BE2C (cell line): ENCODE measurements around the gene ODF2L. TPM values are rescaled to one million over a fixed set of nuclear protein-coding genes. Genes with fewer than 3 reads are reported as not detected.

ENCODE experiments used
- DNase-seq: peaks from one replicate; pipeline ENCODE4 v3.0.0-alpha.2; 2020
- H3K27me3 ChIP-seq: fragments of 250-450 bp; sonication (Bioruptor Pico); 2 replicates; pipeline ENCODE4 v1.5.1; 2020; ENCODE audit warnings: mild to moderate bottlenecking
- H3K36me3 ChIP-seq: fragments of 250-450 bp; sonication (Bioruptor Pico); 2 replicates; pipeline ENCODE4 v1.5.1; 2020; ENCODE audit warnings: mild to moderate bottlenecking
- H3K4me1 ChIP-seq: fragments of 250-450 bp; sonication (Bioruptor Pico); 2 replicates; pipeline ENCODE4 v1.5.1; 2020
- H3K4me3 ChIP-seq: 2 replicates; pipeline ENCODE4 v1.5.1; 2011; ENCODE audit warnings: low read depth, low read length
- H3K9me3 ChIP-seq: fragments of 250-450 bp; sonication (Bioruptor Pico); 2 replicates; pipeline ENCODE4 v1.5.1; 2020
- polyA plus RNA-seq: library from polyadenylated mRNA; unstranded; fragments of >200 nt; gene quantifications from one replicate; pipeline ENCODE4 v1.2.1, GENCODE V29; 2012; ENCODE audit warnings: low read depth, missing spikeins; ENCODE audit not compliant: insufficient read length, insufficient read depth
- TF ChIP-seq, protein P1 (sequence below): IDR thresholded peaks from 2 replicates; pipeline ENCODE4 v1.5.1; 2012; ENCODE audit warnings: mild to moderate bottlenecking, low read depth, low read length

The ODF2L gene, protein sequence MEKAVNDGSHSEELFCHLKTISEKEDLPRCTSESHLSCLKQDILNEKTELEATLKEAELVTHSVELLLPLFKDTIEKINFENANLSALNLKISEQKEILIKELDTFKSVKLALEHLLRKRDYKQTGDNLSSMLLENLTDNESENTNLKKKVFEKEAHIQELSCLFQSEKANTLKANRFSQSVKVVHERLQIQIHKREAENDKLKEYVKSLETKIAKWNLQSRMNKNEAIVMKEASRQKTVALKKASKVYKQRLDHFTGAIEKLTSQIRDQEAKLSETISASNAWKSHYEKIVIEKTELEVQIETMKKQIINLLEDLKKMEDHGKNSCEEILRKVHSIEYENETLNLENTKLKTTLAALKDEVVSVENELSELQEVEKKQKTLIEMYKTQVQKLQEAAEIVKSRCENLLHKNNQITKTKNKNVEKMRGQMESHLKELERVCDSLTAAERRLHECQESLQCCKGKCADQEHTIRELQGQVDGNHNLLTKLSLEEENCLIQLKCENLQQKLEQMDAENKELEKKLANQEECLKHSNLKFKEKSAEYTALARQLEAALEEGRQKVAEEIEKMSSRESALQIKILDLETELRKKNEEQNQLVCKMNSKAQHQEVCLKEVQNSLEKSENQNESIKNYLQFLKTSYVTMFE
- 0.52 TPM for polyA plus RNA-seq

DNA sequence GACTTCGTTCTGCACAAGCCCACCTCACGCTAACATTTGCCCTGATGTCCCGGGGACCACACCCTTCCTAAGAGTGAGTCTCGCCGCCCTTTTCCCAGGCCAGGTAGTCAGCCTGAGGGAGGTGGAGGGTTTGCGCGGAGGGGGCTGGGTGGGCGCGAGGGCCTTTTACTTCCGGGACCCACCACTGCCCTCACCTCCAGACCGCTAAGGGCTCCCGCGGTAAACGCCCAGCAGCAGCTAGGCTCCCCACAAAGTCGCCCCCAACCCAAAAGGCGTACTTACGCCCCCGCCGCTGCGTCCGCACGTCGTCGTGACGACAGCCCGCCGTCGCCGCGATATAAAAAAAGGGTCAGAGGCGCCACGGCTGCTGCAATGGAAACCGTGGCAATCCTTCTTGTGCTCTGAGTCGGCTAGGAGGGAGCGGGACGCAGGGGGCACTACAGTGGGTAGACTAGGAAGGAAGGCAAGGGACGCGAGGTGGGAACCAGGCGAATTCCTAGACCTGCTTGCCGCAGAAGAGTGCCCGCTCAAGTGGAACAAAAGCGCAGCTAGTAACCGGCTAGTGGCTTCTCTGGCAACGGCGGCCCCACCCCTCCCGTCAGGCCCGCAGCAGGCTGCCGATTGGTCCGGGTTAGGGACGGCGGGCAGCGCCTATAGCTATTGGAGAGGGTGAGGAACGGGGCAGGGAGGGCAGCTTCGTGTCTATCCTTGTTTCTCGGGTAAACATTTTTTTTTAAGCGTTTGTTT lies at the start of gene ODF2L:
Gene ODF2L (minus strand): TSS at position 573 of the 747 bp plus-strand sequence. CDS start 9,296 bp downstream, outside the sequence.
- H3K4me3 ChIP-seq, result peak within 1 kb of the TSS; percentile 71
- peak; percentile 75 for DNase-seq
- H3K4me1 ChIP-seq, result no peaks in the 10 kb centered on the region
- TF ChIP-seq, protein P1, sequence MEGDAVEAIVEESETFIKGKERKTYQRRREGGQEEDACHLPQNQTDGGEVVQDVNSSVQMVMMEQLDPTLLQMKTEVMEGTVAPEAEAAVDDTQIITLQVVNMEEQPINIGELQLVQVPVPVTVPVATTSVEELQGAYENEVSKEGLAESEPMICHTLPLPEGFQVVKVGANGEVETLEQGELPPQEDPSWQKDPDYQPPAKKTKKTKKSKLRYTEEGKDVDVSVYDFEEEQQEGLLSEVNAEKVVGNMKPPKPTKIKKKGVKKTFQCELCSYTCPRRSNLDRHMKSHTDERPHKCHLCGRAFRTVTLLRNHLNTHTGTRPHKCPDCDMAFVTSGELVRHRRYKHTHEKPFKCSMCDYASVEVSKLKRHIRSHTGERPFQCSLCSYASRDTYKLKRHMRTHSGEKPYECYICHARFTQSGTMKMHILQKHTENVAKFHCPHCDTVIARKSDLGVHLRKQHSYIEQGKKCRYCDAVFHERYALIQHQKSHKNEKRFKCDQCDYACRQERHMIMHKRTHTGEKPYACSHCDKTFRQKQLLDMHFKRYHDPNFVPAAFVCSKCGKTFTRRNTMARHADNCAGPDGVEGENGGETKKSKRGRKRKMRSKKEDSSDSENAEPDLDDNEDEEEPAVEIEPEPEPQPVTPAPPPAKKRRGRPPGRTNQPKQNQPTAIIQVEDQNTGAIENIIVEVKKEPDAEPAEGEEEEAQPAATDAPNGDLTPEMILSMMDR, result no peak
- H3K36me3 ChIP-seq, result no peaks in the 10 kb centered on the region
- no peaks in the 10 kb centered on the region for H3K9me3 ChIP-seq
- H3K27me3 ChIP-seq, result no peaks in the 10 kb centered on the region

DNA sequence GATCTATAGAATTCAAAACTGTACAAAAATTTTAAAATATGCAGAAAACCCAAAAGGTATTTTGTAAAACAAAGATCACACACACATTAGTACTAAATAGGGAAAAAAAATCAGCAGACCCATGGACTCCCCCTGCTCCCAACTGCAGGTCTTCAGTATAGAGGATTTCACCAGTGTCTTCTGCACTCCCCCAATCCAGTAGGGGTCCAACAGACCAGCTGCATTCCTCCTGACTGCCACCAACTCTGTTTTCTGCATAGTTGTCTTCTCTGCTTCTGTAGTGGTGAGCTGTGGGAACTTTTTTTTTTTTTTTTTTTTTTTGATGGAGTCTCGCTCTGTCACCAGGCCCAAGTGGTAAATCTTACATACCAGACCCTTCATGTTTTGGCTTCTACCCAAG lies 49.8 kb upstream of the ODF2L start:
- H3K9me3 ChIP-seq, result no peaks in the 10 kb centered on the region
- no peaks in the 10 kb centered on the region for H3K4me1 ChIP-seq
- no peaks in the 10 kb centered on the region for H3K36me3 ChIP-seq
- TF ChIP-seq, protein P1, result no peak
- H3K27me3 ChIP-seq, result no peaks in the 10 kb centered on the region
- no peak overlapping the region for H3K4me3 ChIP-seq
- DNase-seq, result no peak

DNA sequence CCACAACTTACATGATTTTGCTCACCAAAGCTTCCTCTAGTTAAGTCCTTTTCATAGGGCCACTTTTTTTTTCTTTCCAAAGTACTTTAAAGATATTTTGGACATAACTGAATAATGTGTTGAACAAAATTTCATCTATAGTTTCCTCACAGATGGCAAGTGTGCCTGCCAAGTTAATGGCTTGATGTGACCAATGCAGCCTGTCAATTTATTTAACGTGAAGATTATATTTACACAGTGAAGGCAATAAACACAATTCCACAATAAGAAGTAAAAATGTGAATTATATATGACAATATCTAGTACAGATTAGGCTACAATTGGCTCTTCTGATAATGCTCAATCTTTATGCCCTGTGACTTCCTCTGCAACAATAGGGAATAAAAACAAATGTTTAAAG lies 45.9 kb upstream of the ODF2L start:
- Histone ChIP-seq H3K36me3 (no peaks in the 10 kb centered on the region), H3K4me3 (no peak overlapping the region)
- DNase-seq, result no peak

DNA sequence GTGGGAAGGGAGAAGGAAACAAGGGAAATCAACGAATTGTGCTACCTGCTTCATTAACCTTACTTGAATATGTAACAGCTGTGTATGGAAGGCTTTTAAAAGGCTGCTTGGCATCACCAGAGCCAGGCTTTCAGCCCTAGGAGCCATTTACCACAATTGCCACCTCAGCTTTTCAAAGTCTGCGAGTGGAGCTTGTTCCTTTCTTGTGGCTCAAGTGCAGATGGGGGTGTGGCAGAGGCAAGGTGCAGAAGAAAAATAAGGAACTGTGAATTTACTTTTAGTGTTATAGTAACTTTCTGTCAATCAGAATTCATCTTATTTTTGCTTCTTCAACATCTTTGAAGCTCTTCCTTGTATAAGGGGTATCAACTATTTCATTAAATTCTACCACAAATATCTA lies 45.5 kb upstream of the ODF2L start:
- no peaks in the 10 kb centered on the region for H3K27me3 ChIP-seq
- no peaks in the 10 kb centered on the region for H3K36me3 ChIP-seq
- no peaks in the 10 kb centered on the region for H3K9me3 ChIP-seq
- TF ChIP-seq, protein P1, result no peak
- no peak overlapping the region for H3K4me3 ChIP-seq
- no peaks in the 10 kb centered on the region for H3K4me1 ChIP-seq
- no peak for DNase-seq

More for the DNA sequence above, 45.9 kb upstream of the ODF2L start:
- TF ChIP-seq, protein P1, result no peak
- Histone ChIP-seq H3K9me3 (no peaks in the 10 kb centered on the region), H3K27me3 (no peaks in the 10 kb centered on the region), H3K4me1 (no peaks in the 10 kb centered on the region)

DNA sequence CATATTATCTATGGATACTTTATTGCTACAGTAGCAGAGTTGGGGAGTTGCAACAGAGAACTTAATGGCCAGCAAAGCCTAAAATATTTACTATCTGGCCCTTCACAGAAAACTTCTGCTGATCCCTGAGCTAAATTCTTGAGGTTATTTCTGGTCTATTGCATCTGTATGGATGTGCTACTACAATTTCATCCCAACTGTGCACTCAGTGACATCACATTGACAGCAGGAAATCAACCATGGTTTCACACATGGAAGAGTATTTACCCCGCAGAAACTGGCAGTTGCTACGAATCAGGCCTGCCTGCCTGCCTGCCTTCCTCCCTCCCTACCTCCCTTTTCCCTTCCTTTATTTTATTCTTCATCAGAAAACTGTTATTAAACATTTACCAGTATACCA lies 39.9 kb upstream of the ODF2L start:
- no peaks in the 10 kb centered on the region for H3K27me3 ChIP-seq
- no peaks in the 10 kb centered on the region for H3K9me3 ChIP-seq
- TF ChIP-seq, protein P1, result no peak
- H3K4me1 ChIP-seq, result no peaks in the 10 kb centered on the region
- no peak for DNase-seq
- H3K36me3 ChIP-seq, result no peaks in the 10 kb centered on the region
- no peak overlapping the region for H3K4me3 ChIP-seq
